ENCODE results near the gene PAPOLG.
"Not testable (repeated sequence)": the region's sequence is repeated elsewhere in the genome, so short reads cannot be mapped to it uniquely, and the experiment has no call there.

Gene PAPOLG

GRCh38 chr2:60818272-60818671, 62.2 kb downstream of the PAPOLG start:
- H3K9me3 ChIP-seq (ENCODE audit: insufficient read depth, low read depth, low read length): no peaks in the 10 kb centered on the region
- no peaks in the 10 kb centered on the region for H3K36me3 ChIP-seq (ENCODE audit: insufficient read depth, low read depth, low read length)
- no peaks in the 10 kb centered on the region for H3K27me3 ChIP-seq (ENCODE audit: insufficient read depth, low read length)
- H3K4me1 ChIP-seq (ENCODE audit: insufficient read depth, low read length): no peaks in the 10 kb centered on the region
- no peak overlapping the region for H3K27ac ChIP-seq (ENCODE audit: low read length)
- no peak overlapping the region for H3K4me3 ChIP-seq (ENCODE audit: low read length)
- H3K9ac ChIP-seq (ENCODE audit: low read depth, low read length): no peak overlapping the region

DNA sequence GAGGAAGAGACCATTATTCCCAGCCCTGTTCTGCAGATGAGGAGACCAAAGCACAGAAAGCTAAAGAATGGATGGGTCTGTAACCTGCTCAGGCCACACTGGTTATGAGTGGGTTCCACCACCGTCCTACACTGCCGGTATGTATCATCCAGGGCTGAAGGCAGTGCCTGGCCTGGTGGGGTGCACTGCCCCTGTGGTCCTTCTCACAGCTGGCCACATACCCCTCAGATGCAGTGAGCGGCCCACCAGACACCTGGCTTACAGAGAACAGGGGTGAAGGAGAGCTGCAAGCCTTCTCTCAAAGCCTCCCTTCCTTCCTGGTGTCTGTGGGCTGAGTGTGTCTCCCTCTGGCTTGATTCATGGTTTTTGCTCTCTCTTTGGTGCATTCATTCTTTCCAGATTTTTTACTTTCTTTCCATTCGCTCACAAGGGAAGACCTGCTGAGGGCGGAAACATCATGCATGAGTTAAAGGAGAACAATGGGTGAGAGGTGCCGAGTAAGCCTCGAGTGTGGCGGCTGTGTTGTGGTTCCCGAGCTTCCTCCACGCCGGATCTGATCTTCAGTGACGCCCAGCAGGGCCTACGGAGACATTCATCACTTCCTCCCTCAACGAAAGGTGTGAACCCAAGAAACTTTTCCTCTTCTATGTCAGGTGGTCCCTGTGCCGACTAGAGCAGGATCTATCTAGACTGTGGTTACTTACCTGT, 63.2 kb downstream of the PAPOLG start:
- Histone ChIP-seq H3K4me3 (ENCODE audit: low read length) (no peak overlapping the region), H3K27ac (ENCODE audit: low read length) (no peak overlapping the region), H3K36me3 (ENCODE audit: insufficient read depth, low read depth, low read length) (no peaks in the 10 kb centered on the region), H3K27me3 (ENCODE audit: insufficient read depth, low read length) (no peaks in the 10 kb centered on the region), H3K9ac (ENCODE audit: low read depth, low read length) (no peak overlapping the region), H3K4me1 (ENCODE audit: insufficient read depth, low read length) (no peaks in the 10 kb centered on the region), H3K9me3 (ENCODE audit: insufficient read depth, low read depth, low read length) (no peaks in the 10 kb centered on the region)

DNA sequence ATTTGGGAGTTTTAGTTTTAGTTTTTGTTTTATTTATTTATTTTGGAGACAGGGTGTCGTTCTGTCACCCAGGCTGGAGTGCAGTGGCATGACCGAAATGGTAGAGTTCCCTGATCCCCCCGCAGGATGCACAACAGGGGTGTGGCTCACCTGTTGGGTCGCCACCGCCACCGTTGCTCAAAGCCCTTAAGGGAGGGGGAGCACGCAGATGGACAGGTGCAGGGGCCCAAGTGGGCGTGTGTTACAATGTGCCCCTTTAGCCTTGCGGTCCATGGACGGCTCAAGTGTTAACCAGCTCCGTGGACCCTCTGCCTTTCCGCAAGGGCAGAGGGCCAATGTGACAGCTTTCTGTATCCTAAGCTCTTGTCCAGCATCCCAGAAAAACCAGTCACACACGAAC, 63.9 kb downstream of the PAPOLG start:
- H3K9ac ChIP-seq (ENCODE audit: low read depth, low read length): no peak overlapping the region
- no peaks in the 10 kb centered on the region for H3K4me1 ChIP-seq (ENCODE audit: insufficient read depth, low read length)
- H3K9me3 ChIP-seq (ENCODE audit: insufficient read depth, low read depth, low read length): no peaks in the 10 kb centered on the region
- no peaks in the 10 kb centered on the region for H3K27me3 ChIP-seq (ENCODE audit: insufficient read depth, low read length)
- no peak overlapping the region for H3K27ac ChIP-seq (ENCODE audit: low read length)
- no peak overlapping the region for H3K4me3 ChIP-seq (ENCODE audit: low read length)
- H3K36me3 ChIP-seq (ENCODE audit: insufficient read depth, low read depth, low read length): no peaks in the 10 kb centered on the region

DNA sequence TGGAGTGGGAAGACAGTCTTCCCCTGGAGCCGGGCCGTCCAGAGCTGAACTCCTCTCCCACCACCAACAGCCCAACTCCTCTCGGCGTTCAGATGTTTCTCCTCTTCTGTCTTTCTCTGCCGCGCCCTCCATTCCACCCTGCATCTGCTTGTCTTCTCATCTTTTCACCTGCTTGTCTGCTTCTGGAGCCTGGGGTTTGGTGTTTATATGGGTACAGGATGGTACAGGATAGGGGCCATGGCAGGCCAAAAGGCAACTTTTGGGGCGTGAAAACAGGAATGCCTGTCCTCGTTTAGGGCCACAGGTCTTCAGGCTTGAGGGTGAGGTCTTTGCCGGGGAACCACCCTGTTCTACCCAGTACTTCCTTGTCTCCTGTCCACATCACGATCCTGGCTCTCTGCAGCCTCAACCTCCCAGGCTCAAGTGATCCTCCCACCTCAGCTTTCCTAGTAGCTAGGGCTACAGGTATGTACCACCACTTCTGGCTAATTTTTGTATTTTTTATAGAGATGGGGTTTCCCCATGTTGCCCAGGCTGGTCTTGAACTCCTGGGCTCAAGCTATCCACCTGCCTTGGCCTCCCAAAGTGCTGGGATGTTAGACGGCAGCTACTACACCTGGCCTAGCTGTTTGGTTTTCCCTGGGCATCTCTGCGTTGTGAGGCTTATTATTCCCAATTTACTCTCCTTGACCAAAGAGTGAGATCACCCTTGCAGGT, 64.5 kb downstream of the PAPOLG start:
- Histone ChIP-seq H3K4me3 (ENCODE audit: low read length) (no peak overlapping the region), H3K27me3 (ENCODE audit: insufficient read depth, low read length) (no peaks in the 10 kb centered on the region), H3K9me3 (ENCODE audit: insufficient read depth, low read depth, low read length) (no peaks in the 10 kb centered on the region), H3K36me3 (ENCODE audit: insufficient read depth, low read depth, low read length) (no peaks in the 10 kb centered on the region), H3K9ac (ENCODE audit: low read depth, low read length) (no peak overlapping the region), H3K27ac (ENCODE audit: low read length) (no peak overlapping the region), H3K4me1 (ENCODE audit: insufficient read depth, low read length) (no peaks in the 10 kb centered on the region)

GRCh38 chr2:60821133-60821469, 65.0 kb downstream of the PAPOLG start:
- Histone ChIP-seq H3K4me3 (ENCODE audit: low read length) (no peak overlapping the region), H3K27me3 (ENCODE audit: insufficient read depth, low read length) (no peaks in the 10 kb centered on the region), H3K27ac (ENCODE audit: low read length) (no peak overlapping the region), H3K9me3 (ENCODE audit: insufficient read depth, low read depth, low read length) (no peaks in the 10 kb centered on the region), H3K9ac (ENCODE audit: low read depth, low read length) (no peak overlapping the region), H3K36me3 (ENCODE audit: insufficient read depth, low read depth, low read length) (no peaks in the 10 kb centered on the region), H3K4me1 (ENCODE audit: insufficient read depth, low read length) (no peaks in the 10 kb centered on the region)

DNA sequence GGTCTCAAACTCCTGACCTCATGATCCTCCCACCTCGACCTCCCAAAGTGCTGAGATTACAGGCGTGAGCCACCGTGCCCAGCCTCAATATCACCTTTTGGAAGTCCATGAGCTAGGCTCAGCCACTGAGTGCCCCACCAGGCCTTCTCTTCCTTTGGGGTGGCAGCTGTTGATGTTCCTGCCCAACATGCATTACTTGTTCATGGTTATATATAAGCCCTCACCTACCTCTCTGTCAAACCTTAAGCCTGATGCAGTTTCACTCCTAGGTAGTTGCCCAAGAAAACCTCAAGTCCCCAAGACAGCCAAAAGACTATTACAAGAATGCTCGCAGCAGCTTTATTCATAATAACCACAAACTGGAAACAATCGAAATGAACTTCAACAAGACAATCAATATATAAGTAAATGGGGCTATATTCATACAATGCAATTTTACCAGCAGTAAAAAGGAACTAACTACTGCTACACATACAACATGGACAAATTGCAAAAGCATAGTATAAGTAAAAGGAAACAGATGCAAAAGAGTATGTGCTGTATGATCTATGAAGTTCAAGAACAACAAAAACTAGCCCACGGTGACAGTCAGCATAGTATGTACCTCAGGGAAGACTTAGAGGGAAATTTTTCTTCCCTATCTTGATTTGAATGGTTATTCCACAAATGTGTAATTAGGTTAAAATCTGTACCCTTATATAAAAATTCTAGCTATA, 65.7 kb downstream of the PAPOLG start:
- Histone ChIP-seq H3K4me3 (ENCODE audit: low read length) (no peak overlapping the region), H3K4me1 (ENCODE audit: insufficient read depth, low read length) (no peaks in the 10 kb centered on the region), H3K27ac (ENCODE audit: low read length) (no peak overlapping the region)

DNA sequence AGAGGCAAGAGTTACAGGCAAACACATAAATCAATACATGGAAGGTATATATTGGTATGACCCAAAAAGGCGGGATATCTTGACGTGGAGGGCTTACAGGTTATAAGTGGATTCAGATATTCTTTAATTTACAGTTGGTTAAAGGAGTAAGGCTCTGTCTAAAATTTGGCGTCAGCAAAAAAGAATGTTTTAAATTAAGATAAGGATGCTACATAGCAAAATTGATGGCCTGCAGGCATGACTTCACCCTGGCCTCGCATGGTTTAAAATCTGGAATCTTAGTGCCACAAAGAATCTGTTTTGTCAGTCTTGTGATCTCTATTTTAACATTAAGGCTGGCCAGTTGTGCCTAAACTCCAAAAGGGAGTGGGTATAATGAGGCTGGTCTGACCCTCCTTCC, 66.9 kb downstream of the PAPOLG start:
- no peak overlapping the region for H3K4me3 ChIP-seq (ENCODE audit: low read length)
- no peaks in the 10 kb centered on the region for H3K4me1 ChIP-seq (ENCODE audit: insufficient read depth, low read length)
- no peaks in the 10 kb centered on the region for H3K9me3 ChIP-seq (ENCODE audit: insufficient read depth, low read depth, low read length)
- H3K27me3 ChIP-seq (ENCODE audit: insufficient read depth, low read length): no peaks in the 10 kb centered on the region
- no peaks in the 10 kb centered on the region for H3K36me3 ChIP-seq (ENCODE audit: insufficient read depth, low read depth, low read length)
- H3K27ac ChIP-seq (ENCODE audit: low read length): no peak overlapping the region
- no peak overlapping the region for H3K9ac ChIP-seq (ENCODE audit: low read depth, low read length)

More for the DNA sequence above, 65.7 kb downstream of the PAPOLG start:
- Histone ChIP-seq H3K9ac (ENCODE audit: low read depth, low read length) (no peak overlapping the region), H3K36me3 (ENCODE audit: insufficient read depth, low read depth, low read length) (no peaks in the 10 kb centered on the region), H3K27me3 (ENCODE audit: insufficient read depth, low read length) (no peaks in the 10 kb centered on the region), H3K9me3 (ENCODE audit: insufficient read depth, low read depth, low read length) (no peaks in the 10 kb centered on the region)

DNA sequence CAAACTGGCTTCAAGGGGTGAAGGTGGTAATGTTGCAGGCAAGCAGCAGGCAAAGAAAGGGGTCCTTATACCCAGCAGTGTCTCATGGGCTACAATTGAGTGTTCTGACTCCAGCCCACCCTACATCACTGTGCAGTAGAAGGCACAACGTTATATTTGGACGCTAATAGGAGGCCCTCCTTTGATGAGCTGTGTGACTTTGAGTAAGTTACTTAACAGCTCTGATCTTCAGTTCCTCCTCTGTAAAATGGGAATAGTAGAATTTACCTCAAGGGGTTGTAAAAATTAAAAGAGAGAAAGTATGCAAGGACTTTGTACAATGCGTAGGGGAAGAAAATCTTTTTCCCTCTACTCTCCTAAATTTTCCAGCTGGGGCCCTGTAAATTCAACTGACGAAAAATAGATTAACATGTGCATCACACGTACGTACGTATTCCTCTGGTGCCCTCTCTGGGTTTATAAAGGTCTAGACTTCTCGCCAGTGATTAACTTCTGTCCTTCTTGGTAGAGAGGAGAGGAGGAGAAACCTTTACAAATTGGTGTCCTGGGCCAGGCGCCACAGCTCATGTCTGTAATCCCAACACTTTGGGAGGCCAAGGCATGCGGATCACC, 67.7 kb downstream of the PAPOLG start:
- Histone ChIP-seq H3K4me3 (ENCODE audit: low read length) (no peak overlapping the region), H3K27me3 (ENCODE audit: insufficient read depth, low read length) (no peaks in the 10 kb centered on the region), H3K36me3 (ENCODE audit: insufficient read depth, low read depth, low read length) (no peaks in the 10 kb centered on the region), H3K9ac (ENCODE audit: low read depth, low read length) (no peak overlapping the region), H3K9me3 (ENCODE audit: insufficient read depth, low read depth, low read length) (no peaks in the 10 kb centered on the region), H3K4me1 (ENCODE audit: insufficient read depth, low read length) (no peaks in the 10 kb centered on the region), H3K27ac (ENCODE audit: low read length) (no peak overlapping the region)

DNA sequence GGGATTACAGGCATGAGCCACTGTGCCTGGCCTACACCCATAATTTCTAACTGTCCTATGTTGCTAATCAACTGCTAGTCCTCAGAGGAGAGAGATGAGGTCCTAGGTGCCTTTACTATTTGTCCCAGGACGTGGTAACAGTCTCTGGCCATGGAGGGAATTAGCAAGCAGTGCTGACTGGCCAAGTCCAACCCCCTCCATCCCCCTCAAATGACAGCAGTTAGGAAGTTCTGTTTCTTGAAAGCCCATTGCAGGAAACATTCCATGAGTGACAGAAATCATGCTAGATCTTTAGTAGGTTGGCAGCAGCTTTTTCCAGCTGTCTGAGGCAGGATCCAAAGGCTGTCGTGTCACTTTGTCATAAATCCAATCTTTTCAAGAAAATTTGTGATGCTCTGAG, 69.6 kb downstream of the PAPOLG start:
- no peaks in the 10 kb centered on the region for H3K36me3 ChIP-seq (ENCODE audit: insufficient read depth, low read depth, low read length)
- no peak overlapping the region for H3K9ac ChIP-seq (ENCODE audit: low read depth, low read length)
- H3K27ac ChIP-seq (ENCODE audit: low read length): no peak overlapping the region
- H3K4me1 ChIP-seq (ENCODE audit: insufficient read depth, low read length): no peaks in the 10 kb centered on the region
- H3K27me3 ChIP-seq (ENCODE audit: insufficient read depth, low read length): peaks cover 3% of the 10 kb centered on the region; the same call in 1 of the 2 replicates
- no peaks in the 10 kb centered on the region for H3K9me3 ChIP-seq (ENCODE audit: insufficient read depth, low read depth, low read length)
- H3K4me3 ChIP-seq (ENCODE audit: low read length): no peak overlapping the region

DNA sequence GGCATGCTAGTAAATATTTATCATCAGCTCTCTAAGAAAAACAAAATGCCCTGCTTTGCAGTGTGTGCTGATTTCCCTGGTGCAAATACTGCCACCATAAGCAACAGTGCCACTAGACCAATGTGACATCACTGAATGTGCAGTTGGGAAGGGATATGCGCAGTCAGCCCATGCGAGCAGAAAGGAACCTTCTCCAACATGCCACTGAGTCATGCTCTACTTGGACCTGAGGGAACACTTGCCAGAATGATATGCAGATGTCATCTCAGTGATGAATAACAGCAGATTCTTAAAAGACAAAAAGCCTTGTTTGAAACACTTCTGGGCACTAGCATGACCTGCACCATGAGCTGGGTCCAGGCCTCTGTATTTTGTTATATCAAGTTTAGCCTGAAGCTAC, 70.0 kb downstream of the PAPOLG start:
- Histone ChIP-seq H3K9me3 (ENCODE audit: insufficient read depth, low read depth, low read length) (no peaks in the 10 kb centered on the region), H3K36me3 (ENCODE audit: insufficient read depth, low read depth, low read length) (no peaks in the 10 kb centered on the region), H3K9ac (ENCODE audit: low read depth, low read length) (no peak overlapping the region), H3K27me3 (ENCODE audit: insufficient read depth, low read length) (peaks cover 3% of the 10 kb centered on the region; the same call in 1 of the 2 replicates), H3K27ac (ENCODE audit: low read length) (no peak overlapping the region), H3K4me3 (ENCODE audit: low read length) (no peak overlapping the region), H3K4me1 (ENCODE audit: insufficient read depth, low read length) (no peaks in the 10 kb centered on the region)

DNA sequence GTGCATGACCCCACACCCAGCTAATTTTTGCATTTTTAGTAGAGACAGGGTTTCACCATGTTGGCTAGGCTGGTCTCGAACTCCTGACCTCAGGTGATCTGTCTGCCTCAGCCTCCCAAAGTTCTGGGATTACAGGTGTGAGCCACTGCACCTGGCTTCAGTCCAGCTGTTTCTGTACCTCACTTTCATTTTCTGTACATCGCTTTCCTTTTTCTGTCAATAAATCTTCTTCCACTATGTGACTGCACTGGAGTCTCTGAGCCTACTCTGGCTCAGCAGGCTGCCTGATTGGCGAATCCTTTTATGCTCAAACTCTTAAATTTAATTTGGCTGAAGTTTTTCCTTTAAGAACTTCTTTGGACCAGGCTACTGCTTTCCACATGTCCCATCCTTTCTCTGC, 70.8 kb downstream of the PAPOLG start:
- H3K9me3 ChIP-seq (ENCODE audit: insufficient read depth, low read depth, low read length); H3K27ac ChIP-seq (ENCODE audit: low read length); H3K4me1 ChIP-seq (ENCODE audit: insufficient read depth, low read length); H3K36me3 ChIP-seq (ENCODE audit: insufficient read depth, low read depth, low read length); H3K4me3 ChIP-seq (ENCODE audit: low read length); H3K27me3 ChIP-seq (ENCODE audit: insufficient read depth, low read length); H3K9ac ChIP-seq (ENCODE audit: low read depth, low read length): not testable (repeated sequence)

Data from iPS-20b (cell line).